Measurements from ENCODE around the gene GALNT11.

DNA sequence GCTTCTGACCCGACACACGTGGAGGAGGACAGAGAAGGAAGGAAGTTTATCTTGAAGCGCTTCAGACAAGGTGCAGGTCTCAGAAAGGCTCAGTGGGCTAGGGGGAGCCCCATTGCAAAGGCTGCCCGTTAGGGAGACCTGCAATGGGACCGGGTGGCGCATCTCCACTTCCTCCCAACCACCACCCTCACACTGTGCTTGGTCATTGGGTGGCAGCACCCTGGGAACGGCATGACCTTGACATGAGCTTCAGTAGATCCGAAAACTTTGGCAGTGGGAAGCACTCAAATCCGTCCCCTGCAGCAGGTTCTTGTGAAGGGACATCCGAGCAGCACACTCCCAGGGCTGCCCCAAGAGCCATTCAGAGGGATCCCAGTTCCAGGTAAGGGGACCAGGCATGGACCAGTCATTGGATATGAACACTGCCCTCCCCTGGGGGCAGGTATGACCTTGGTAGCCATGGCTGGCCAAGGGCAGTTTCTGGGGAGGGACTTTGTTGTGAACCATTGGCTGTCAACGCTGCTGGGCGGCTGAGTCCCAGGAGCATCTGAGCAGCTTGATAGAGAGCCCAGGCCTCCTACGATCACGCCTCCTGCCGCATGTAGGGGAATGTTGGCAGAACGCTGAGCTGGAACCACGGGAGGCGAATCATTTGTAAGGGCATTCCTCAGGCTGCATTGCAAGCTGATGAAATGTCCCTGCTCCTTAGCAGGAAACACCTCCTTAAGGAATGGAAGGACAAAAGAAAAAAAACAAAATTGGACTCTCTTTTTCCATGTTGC is 37.5 kb upstream of the GALNT11 start:
- TF ChIP-seq, protein P1, sequence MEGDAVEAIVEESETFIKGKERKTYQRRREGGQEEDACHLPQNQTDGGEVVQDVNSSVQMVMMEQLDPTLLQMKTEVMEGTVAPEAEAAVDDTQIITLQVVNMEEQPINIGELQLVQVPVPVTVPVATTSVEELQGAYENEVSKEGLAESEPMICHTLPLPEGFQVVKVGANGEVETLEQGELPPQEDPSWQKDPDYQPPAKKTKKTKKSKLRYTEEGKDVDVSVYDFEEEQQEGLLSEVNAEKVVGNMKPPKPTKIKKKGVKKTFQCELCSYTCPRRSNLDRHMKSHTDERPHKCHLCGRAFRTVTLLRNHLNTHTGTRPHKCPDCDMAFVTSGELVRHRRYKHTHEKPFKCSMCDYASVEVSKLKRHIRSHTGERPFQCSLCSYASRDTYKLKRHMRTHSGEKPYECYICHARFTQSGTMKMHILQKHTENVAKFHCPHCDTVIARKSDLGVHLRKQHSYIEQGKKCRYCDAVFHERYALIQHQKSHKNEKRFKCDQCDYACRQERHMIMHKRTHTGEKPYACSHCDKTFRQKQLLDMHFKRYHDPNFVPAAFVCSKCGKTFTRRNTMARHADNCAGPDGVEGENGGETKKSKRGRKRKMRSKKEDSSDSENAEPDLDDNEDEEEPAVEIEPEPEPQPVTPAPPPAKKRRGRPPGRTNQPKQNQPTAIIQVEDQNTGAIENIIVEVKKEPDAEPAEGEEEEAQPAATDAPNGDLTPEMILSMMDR (IDR thresholded peaks at IDR 0.05), result no peak
- no peak for TF ChIP-seq EZH2phosphoT487 (IDR thresholded peaks at IDR 0.05)
